Measurements from ENCODE around the gene SPATA2.

The SPATA2 gene

DNA sequence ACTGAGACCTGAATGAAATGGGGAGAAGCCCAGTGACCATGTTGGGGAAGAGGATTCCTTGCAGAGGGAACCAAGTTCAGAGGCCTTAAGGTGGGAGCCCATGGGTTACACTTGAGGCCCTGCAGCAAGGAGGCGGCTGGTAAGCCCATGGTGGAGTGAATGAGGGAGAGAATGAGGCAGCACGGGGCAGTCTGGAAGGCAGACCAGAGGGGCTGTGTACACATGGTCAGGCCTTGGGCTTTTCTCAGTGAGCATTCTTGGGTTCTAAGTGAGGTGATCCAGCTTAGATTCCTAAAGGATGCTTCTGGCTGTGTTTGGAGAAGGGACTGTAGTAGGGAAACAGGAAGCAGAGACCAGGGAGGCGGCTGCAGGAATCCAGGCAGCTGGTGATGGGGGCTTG is 39.8 kb upstream of the SPATA2 start:
- H3K27me3 ChIP-seq (ENCODE audit: insufficient read depth, low read depth, severe bottlenecking), result no peaks in the 10 kb centered on the region
- TF ChIP-seq, protein P1, sequence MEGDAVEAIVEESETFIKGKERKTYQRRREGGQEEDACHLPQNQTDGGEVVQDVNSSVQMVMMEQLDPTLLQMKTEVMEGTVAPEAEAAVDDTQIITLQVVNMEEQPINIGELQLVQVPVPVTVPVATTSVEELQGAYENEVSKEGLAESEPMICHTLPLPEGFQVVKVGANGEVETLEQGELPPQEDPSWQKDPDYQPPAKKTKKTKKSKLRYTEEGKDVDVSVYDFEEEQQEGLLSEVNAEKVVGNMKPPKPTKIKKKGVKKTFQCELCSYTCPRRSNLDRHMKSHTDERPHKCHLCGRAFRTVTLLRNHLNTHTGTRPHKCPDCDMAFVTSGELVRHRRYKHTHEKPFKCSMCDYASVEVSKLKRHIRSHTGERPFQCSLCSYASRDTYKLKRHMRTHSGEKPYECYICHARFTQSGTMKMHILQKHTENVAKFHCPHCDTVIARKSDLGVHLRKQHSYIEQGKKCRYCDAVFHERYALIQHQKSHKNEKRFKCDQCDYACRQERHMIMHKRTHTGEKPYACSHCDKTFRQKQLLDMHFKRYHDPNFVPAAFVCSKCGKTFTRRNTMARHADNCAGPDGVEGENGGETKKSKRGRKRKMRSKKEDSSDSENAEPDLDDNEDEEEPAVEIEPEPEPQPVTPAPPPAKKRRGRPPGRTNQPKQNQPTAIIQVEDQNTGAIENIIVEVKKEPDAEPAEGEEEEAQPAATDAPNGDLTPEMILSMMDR (IDR thresholded peaks at IDR 0.05; ENCODE audit: low read depth, low read length), result no peak
- no peak overlapping the region for H3K4me3 ChIP-seq (ENCODE audit: low read depth, low read length)
- no peaks in the 10 kb centered on the region for H3K9me3 ChIP-seq (ENCODE audit: severe bottlenecking)
- H3K36me3 ChIP-seq, result peaks cover 56% of the 10 kb centered on the region
- DNase-seq, result no peak
- H3K27ac ChIP-seq, result no peak overlapping the region

GRCh38 chr20:49951151-49951550 is 35.8 kb upstream of the SPATA2 start:
- Histone ChIP-seq H3K36me3 (peaks cover 85% of the 10 kb centered on the region), H3K27ac (no peak overlapping the region), H3K4me3 (ENCODE audit: low read depth, low read length) (no peak overlapping the region), H3K27me3 (ENCODE audit: insufficient read depth, low read depth, severe bottlenecking) (no peaks in the 10 kb centered on the region), H3K9me3 (ENCODE audit: severe bottlenecking) (no peaks in the 10 kb centered on the region)
- TF ChIP-seq, protein P1 (IDR thresholded peaks at IDR 0.05; ENCODE audit: low read depth, low read length), result no peak
- no peak for DNase-seq

DNA sequence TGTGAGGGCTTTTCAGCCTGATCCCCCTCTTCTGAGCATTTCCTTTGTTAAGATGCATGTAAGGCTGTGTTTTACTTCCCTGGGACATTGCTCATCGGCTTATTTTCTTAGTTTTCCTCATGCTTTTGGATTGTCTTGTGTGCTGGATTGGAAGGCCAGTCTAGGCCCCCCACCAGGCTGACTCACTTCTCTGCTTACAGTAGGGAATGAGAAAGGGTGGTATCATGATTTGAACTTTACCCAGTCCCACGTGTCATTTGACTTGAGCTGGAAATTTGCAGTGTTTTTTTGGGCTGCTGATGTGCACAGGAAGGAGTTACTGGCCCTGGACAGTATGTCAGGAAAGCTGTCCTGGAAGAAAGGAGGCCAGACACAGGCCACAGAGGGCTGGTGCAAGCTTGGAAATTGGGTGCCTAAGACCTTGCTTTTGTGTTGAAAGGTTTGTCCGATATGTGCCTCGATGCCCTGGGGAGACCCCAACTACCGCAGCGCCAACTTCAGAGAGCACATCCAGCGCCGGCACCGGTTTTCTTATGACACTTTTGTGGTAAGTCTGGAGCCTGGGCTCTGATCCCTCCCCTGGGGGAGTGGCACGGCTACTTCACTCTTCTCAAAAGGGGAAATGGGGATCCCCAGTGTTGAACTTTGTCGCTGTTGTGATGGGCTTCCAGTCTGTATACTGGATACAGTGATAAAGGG is 33.6 kb upstream of the SPATA2 start:
- Histone ChIP-seq H3K36me3 (peaks cover 88% of the 10 kb centered on the region), H3K27ac (no peak overlapping the region), H3K27me3 (ENCODE audit: insufficient read depth, low read depth, severe bottlenecking) (no peaks in the 10 kb centered on the region), H3K9me3 (ENCODE audit: severe bottlenecking) (no peaks in the 10 kb centered on the region), H3K4me3 (ENCODE audit: low read depth, low read length) (no peak overlapping the region)
- TF ChIP-seq, protein P1 (IDR thresholded peaks at IDR 0.05; ENCODE audit: low read depth, low read length), result no peak
- DNase-seq, result no peak

GRCh38 chr20:49948178-49948577 is 32.8 kb upstream of the SPATA2 start:
- DNase-seq, result no peak
- peaks cover 82% of the 10 kb centered on the region for H3K36me3 ChIP-seq
- TF ChIP-seq, protein P1 (IDR thresholded peaks at IDR 0.05; ENCODE audit: low read depth, low read length), result no peak

DNA sequence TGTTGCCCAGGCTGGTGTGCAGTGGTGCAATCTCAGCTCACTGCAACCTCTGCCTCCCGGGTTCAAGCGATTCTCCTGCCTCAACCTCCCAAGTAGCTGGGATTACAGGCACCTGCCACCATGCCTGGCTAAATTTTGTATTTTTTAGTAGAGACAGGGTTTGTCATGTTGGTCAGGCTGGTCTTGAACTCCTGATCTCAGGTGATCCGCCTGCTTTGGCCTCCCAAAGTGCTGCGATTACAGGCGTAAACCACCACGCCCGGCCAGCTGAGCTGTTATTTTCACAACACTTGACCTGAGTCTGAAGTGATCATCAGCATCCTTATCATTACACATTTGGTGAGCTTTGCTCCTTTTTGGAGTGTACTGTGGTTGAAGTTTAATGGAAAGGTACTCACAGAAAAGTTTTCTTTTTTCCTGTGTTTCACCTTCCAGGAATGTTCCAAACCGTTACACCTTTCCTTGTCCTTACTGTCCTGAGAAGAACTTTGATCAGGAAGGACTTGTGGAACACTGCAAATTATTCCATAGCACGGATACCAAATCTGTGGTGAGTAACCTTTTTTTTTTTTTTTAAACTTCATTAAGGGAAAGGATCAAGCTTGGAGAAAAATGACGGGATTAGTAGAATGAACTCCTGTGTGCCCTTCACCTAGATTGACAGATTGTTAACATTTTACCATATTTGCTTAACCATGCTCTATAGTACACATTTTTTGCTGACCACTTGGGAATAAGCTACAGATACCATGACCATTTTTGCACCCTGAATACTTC is 30.6 kb upstream of the SPATA2 start:
- Histone ChIP-seq H3K36me3 (peaks cover 84% of the 10 kb centered on the region), H3K27me3 (ENCODE audit: insufficient read depth, low read depth, severe bottlenecking) (no peaks in the 10 kb centered on the region), H3K27ac (no peak overlapping the region), H3K9me3 (ENCODE audit: severe bottlenecking) (no peaks in the 10 kb centered on the region), H3K4me3 (ENCODE audit: low read depth, low read length) (no peak overlapping the region)
- no peak for DNase-seq
- TF ChIP-seq, protein P1 (IDR thresholded peaks at IDR 0.05; ENCODE audit: low read depth, low read length), result no peak

More at GRCh38 chr20:49948178-49948577, 32.8 kb upstream of the SPATA2 start:
- Histone ChIP-seq H3K27ac (no peak overlapping the region), H3K9me3 (ENCODE audit: severe bottlenecking) (no peaks in the 10 kb centered on the region), H3K4me3 (ENCODE audit: low read depth, low read length) (no peak overlapping the region), H3K27me3 (ENCODE audit: insufficient read depth, low read depth, severe bottlenecking) (no peaks in the 10 kb centered on the region)

All from WERI-Rb-1 (cell line).